ENCODE measurements around the gene RAPH1.

GRCh38 chr2:203444738-203445137 lies 90.4 kb downstream of the RAPH1 start:
- TF ChIP-seq EZH2 (IDR thresholded peaks at IDR 0.05), result no peak
- TF ChIP-seq POLR2AphosphoS5 (IDR thresholded peaks at IDR 0.05; ENCODE audit: borderline replicate concordance, low read depth, low read length), result no peak
